ENCODE results near the gene PLXNC1. TPM values are rescaled to one million over a fixed set of nuclear protein-coding genes. Genes with fewer than 3 reads are reported as not detected.

The PLXNC1 gene
- total and polyA plus RNA-seq, 2 donors (not counting 1 experiment from before 2014, with no cell fraction given) = 15.1 to 86.9 TPM

- Histone ChIP-seq H3K4me2 (ENCODE audit: extremely low read depth, insufficient read depth, low read length) (no peak overlapping the region), H3K4me1 (ENCODE audit: control insufficient read depth, extremely low read depth, insufficient read depth, low read length) (no peaks in the 10 kb centered on the region), H3K4me3 (replicated peaks in 1 of 4; ENCODE audit: control extremely low read depth in 1 of 4, insufficient read depth in 1 of 4, low read depth in 3 of 4, low read length in 4 of 4) (no peak overlapping the region), H3K36me3 (ENCODE audit: control insufficient read depth, insufficient read depth, low read length) (no peaks in the 10 kb centered on the region), H2AFZ (ENCODE audit: low read length) (no peak overlapping the region), H3K79me2 (ENCODE audit: control insufficient read depth, insufficient read depth, low read length) (no peaks in the 10 kb centered on the region), H3K9me3 (ENCODE audit: control insufficient read depth, insufficient read depth, low read depth, low read length) (no peaks in the 10 kb centered on the region), H3K27me3 (ENCODE audit: control insufficient read depth, insufficient read depth, low read length) (no peaks in the 10 kb centered on the region), H4K20me1 (ENCODE audit: control insufficient read depth, extremely low read depth, insufficient read depth, low read length) (no peaks in the 10 kb centered on the region), H3K27ac (ENCODE audit: insufficient read depth, low read length) (no peak overlapping the region), H3K9ac (ENCODE audit: insufficient read depth, low read length) (no peak overlapping the region)
- TF ChIP-seq CTCF (conservative IDR thresholded peaks at IDR 0.05 in 1 of 2, IDR thresholded peaks at IDR 0.05 in 1 of 2; ENCODE audit: low read depth in 1 of 2, low read length in 2 of 2) = no peak
- no peak for TF ChIP-seq EZH2 (IDR thresholded peaks at IDR 0.05; ENCODE audit: low read length, missing control alignments)
- no peak for DNase-seq (ENCODE audit: low read depth in 2 of 2)
Observed at GRCh38 chr12:94200695-94201094, 52.3 kb downstream of the PLXNC1 start.

- Histone ChIP-seq H2AFZ (ENCODE audit: low read length) (no peak overlapping the region), H3K27ac (ENCODE audit: insufficient read depth, low read length) (no peak overlapping the region), H3K27me3 (ENCODE audit: control insufficient read depth, insufficient read depth, low read length) (no peaks in the 10 kb centered on the region), H3K4me2 (ENCODE audit: extremely low read depth, insufficient read depth, low read length) (no peak overlapping the region), H3K9ac (ENCODE audit: insufficient read depth, low read length) (no peak overlapping the region), H3K9me3 (ENCODE audit: control insufficient read depth, insufficient read depth, low read depth, low read length) (no peaks in the 10 kb centered on the region), H3K79me2 (ENCODE audit: control insufficient read depth, insufficient read depth, low read length) (no peaks in the 10 kb centered on the region), H3K36me3 (ENCODE audit: control insufficient read depth, insufficient read depth, low read length) (no peaks in the 10 kb centered on the region), H4K20me1 (ENCODE audit: control insufficient read depth, extremely low read depth, insufficient read depth, low read length) (no peaks in the 10 kb centered on the region), H3K4me3 (replicated peaks in 1 of 4; ENCODE audit: control extremely low read depth in 1 of 4, insufficient read depth in 1 of 4, low read depth in 3 of 4, low read length in 4 of 4) (no peak overlapping the region), H3K4me1 (ENCODE audit: control insufficient read depth, extremely low read depth, insufficient read depth, low read length) (no peaks in the 10 kb centered on the region)
- no peak for DNase-seq (ENCODE audit: low read depth in 2 of 2)
- no peak for TF ChIP-seq CTCF (conservative IDR thresholded peaks at IDR 0.05 in 1 of 2, IDR thresholded peaks at IDR 0.05 in 1 of 2; ENCODE audit: low read depth in 1 of 2, low read length in 2 of 2)
- no peak for TF ChIP-seq EZH2 (IDR thresholded peaks at IDR 0.05; ENCODE audit: low read length, missing control alignments)
Observed at GRCh38 chr12:94202245-94203180, 54.1 kb downstream of the PLXNC1 start.

GRCh38 chr12:94203181-94203546 is 54.8 kb downstream of the PLXNC1 start:
- no peak for DNase-seq (ENCODE audit: low read depth in 2 of 2)
- TF ChIP-seq CTCF (conservative IDR thresholded peaks at IDR 0.05 in 1 of 2, IDR thresholded peaks at IDR 0.05 in 1 of 2; ENCODE audit: low read depth in 1 of 2, low read length in 2 of 2) (no peak), EZH2 (IDR thresholded peaks at IDR 0.05; ENCODE audit: low read length, missing control alignments) (no peak)
- Histone ChIP-seq H3K9me3 (ENCODE audit: control insufficient read depth, insufficient read depth, low read depth, low read length) (no peaks in the 10 kb centered on the region), H4K20me1 (ENCODE audit: control insufficient read depth, extremely low read depth, insufficient read depth, low read length) (no peaks in the 10 kb centered on the region), H3K27ac (ENCODE audit: insufficient read depth, low read length) (no peak overlapping the region), H3K79me2 (ENCODE audit: control insufficient read depth, insufficient read depth, low read length) (no peaks in the 10 kb centered on the region), H2AFZ (ENCODE audit: low read length) (no peak overlapping the region), H3K4me3 (replicated peaks in 1 of 4; ENCODE audit: control extremely low read depth in 1 of 4, insufficient read depth in 1 of 4, low read depth in 3 of 4, low read length in 4 of 4) (no peak overlapping the region), H3K4me2 (ENCODE audit: extremely low read depth, insufficient read depth, low read length) (no peak overlapping the region), H3K9ac (ENCODE audit: insufficient read depth, low read length) (no peak overlapping the region), H3K27me3 (ENCODE audit: control insufficient read depth, insufficient read depth, low read length) (no peaks in the 10 kb centered on the region), H3K4me1 (ENCODE audit: control insufficient read depth, extremely low read depth, insufficient read depth, low read length) (no peaks in the 10 kb centered on the region), H3K36me3 (ENCODE audit: control insufficient read depth, insufficient read depth, low read length) (no peaks in the 10 kb centered on the region)

Measured in fibroblast of lung (primary cell).